ENCODE measurements around the gene RBCK1.

RBCK1 gene

GRCh38 chr20:407133-407952 is 756 bp upstream of the RBCK1 start:
- TF ChIP-seq, protein P1, sequence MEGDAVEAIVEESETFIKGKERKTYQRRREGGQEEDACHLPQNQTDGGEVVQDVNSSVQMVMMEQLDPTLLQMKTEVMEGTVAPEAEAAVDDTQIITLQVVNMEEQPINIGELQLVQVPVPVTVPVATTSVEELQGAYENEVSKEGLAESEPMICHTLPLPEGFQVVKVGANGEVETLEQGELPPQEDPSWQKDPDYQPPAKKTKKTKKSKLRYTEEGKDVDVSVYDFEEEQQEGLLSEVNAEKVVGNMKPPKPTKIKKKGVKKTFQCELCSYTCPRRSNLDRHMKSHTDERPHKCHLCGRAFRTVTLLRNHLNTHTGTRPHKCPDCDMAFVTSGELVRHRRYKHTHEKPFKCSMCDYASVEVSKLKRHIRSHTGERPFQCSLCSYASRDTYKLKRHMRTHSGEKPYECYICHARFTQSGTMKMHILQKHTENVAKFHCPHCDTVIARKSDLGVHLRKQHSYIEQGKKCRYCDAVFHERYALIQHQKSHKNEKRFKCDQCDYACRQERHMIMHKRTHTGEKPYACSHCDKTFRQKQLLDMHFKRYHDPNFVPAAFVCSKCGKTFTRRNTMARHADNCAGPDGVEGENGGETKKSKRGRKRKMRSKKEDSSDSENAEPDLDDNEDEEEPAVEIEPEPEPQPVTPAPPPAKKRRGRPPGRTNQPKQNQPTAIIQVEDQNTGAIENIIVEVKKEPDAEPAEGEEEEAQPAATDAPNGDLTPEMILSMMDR (IDR thresholded peaks at IDR 0.05): peak; percentile 45; the same call in 1 of the 2 replicates

GRCh38 chr20:408843-409696 is 971 bp downstream of the RBCK1 start:
- TF ChIP-seq, protein P1 (IDR thresholded peaks at IDR 0.05): no peak

DNA sequence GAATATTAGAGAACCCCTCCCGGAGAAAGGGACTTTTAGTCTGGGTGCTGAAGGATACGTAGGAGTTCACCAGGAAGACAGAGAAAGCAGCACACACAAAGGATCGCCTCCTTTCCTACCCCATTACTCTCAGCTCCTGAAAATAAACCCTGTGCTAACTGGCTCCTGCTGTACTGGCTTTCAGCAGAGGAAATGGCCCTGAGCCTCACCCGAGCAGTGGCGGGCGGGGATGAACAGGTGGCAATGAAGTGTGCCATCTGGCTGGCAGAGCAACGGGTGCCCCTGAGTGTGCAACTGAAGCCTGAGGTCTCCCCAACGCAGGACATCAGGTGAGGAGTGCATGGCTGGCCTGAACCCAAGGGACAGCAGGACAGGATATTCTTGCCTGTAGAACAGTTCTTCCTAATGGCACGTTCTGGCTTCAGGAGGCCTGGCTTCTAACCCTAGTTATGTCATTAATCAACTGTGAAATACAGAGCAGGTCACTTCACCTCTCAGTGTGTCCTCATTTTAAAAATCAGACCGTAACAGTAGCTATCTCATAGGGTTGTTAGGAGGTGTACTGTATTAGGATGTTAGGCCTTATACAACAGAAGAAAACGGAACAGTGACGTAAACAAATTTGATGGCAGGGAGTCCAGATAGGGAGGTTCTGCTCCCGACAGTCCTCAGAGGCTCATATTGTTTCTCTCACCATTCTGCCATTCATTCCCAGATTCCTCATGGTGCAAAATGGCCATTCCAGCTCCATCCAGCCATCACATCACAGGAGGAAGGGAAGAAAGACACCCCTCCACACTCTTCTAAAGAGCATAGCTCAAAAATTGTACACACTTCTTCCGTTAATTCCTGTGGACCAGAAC is 1.8 kb downstream of the RBCK1 start:
- TF ChIP-seq, protein P1 (IDR thresholded peaks at IDR 0.05): no peak

DNA sequence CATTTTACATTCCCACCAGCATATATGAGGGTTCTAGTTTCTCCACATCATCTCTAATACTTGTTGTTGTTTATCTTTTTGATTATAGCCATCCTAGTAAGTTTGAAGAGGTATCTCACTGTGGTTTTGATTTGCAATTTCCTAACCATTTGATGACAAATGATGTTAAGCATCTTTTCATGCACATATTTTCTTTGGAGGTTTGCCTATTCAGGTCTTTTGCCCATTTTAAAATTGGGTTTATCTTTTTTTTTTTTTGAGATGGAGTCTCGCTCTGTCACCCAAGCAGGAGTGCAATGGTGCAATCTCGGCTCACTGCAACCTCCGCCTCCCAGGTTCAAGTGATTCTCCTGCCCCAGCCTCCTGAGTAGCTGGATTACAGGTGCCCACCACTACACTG is 4.0 kb downstream of the RBCK1 start:
- TF ChIP-seq, protein P1 (IDR thresholded peaks at IDR 0.05): no peak

GRCh38 chr20:414161-414560 is 6.1 kb downstream of the RBCK1 start:
- TF ChIP-seq, protein P1 (IDR thresholded peaks at IDR 0.05): no peak

DNA sequence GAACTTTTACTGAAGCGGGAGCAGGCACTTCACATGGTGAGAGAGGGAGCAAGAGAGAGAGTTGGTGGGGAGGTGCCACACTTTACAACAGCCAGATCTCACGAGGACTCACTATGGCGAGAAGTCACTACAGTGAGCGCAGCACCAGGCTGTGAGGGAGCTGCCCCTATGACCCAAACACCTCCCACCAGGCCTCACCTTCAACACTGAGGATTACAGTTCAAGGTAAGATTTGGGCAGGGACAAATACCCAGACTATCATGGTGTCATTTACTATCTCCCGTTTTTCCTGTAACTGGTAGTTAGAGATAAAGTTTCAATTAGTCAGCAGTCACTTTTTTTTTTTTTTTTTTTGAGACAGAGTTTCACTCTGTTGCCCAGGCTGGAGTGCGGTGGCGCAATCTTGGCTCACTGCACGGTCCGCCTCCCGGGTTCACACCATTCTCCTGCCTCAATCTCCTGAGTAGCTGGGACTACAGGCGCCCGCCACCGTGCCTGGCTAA is 7.8 kb downstream of the RBCK1 start:
- TF ChIP-seq, protein P1 (IDR thresholded peaks at IDR 0.05): no peak
